GM23338 (cell line): ENCODE results near the gene HACD3. TPM values are rescaled to one million over a fixed set of nuclear protein-coding genes. Genes with fewer than 3 reads are reported as not detected.

Experiments
- ATAC-seq: fragments of 200-7000 bp; cut with Tn5 transposase; 3 replicates; pipeline ENCODE4 v1.9.1; 2020
- DNase-seq: peaks from one replicate; pipeline ENCODE4 v3.0.0-alpha.2; 2015; ENCODE audit warnings: low spot score
- H2AFZ ChIP-seq: fragments of 200-600 bp; sonication (generic); 2 replicates; pipeline ENCODE4 v1.8.0; 2016; ENCODE audit warnings: antibody characterized with exemption, mild to moderate bottlenecking, moderate library complexity
- H3F3A ChIP-seq: fragments of 200-600 bp; sonication (generic); replicated peaks from 2 replicates; pipeline ENCODE4 v1.8.0; 2017; ENCODE audit warnings: antibody characterized with exemption, mixed run types, low read depth
- H3K27ac ChIP-seq: fragments of 200-600 bp; sonication (generic); 2 replicates; pipeline ENCODE4 v1.6.1; 2016; ENCODE audit warnings: low read depth
- H3K27me3 ChIP-seq: fragments of 200-600 bp; sonication (generic); 2 replicates; pipeline ENCODE4 v1.8.0; 2016; ENCODE audit warnings: mild to moderate bottlenecking, mixed run types, moderate library complexity; ENCODE audit not compliant: insufficient read depth
- H3K36me3 ChIP-seq: fragments of 200-600 bp; sonication (generic); 2 replicates; pipeline ENCODE4 v1.8.0; 2016; ENCODE audit warnings: mild to moderate bottlenecking; ENCODE audit not compliant: insufficient read depth
- H3K4me1 ChIP-seq: fragments of 200-600 bp; sonication (generic); 2 replicates; pipeline ENCODE4 v1.8.0; 2016; ENCODE audit warnings: mild to moderate bottlenecking, moderate library complexity; ENCODE audit not compliant: insufficient read depth
- H3K4me2 ChIP-seq: fragments of 200-600 bp; sonication (generic); 2 replicates; pipeline ENCODE4 v1.7.1; 2017; ENCODE audit warnings: mixed run types
- H3K4me3 ChIP-seq: fragments of 200-600 bp; sonication (generic); 2 replicates; pipeline ENCODE4 v1.6.1; 2016; ENCODE audit warnings: mixed run types
- H3K79me2 ChIP-seq: fragments of 200-600 bp; sonication (generic); replicated peaks from 2 replicates; pipeline ENCODE4 v1.8.0; 2017; ENCODE audit warnings: mild to moderate bottlenecking; ENCODE audit not compliant: insufficient read depth
- H3K9me2 ChIP-seq: fragments of 200-600 bp; sonication (generic); 2 replicates; pipeline ENCODE4 v1.8.0; 2017; ENCODE audit not compliant: insufficient read depth
- H4K20me1 ChIP-seq: fragments of 200-600 bp; sonication (generic); replicated peaks from 2 replicates; pipeline ENCODE4 v1.8.0; 2017; ENCODE audit warnings: mild to moderate bottlenecking; ENCODE audit not compliant: insufficient read depth
- H3K27ac Mint-ChIP-seq: 2 replicates; pipeline ENCODE4 v1.8.0; 2020; ENCODE audit warnings: inconsistent platforms, mild to moderate bottlenecking, moderate library complexity, mixed read lengths
- H3K27me3 Mint-ChIP-seq: 3 replicates; pipeline ENCODE4 v1.8.0; 2022; ENCODE audit warnings: low read depth, mild to moderate bottlenecking, moderate library complexity, mixed read lengths, inconsistent platforms; ENCODE audit not compliant: insufficient read depth, poor library complexity
- H3K36me3 Mint-ChIP-seq: 3 replicates; pipeline ENCODE4 v1.8.0; 2021; ENCODE audit warnings: low read depth, mild to moderate bottlenecking, inconsistent platforms, moderate library complexity, mixed read lengths
- H3K4me1 Mint-ChIP-seq: 3 replicates; pipeline ENCODE4 v1.8.0; 2020; ENCODE audit warnings: mild to moderate bottlenecking, inconsistent platforms, mixed read lengths
- H3K4me3 Mint-ChIP-seq: 3 replicates; pipeline ENCODE4 v1.8.0; 2021; ENCODE audit warnings: moderate library complexity, mild to moderate bottlenecking, inconsistent platforms, mixed read lengths
- H3K9me3 Mint-ChIP-seq: 3 replicates; pipeline ENCODE4 v1.8.0; 2020; ENCODE audit warnings: moderate library complexity, mild to moderate bottlenecking, inconsistent platforms, mixed read lengths
- CREB1 ChIP-seq: fragments of 250-450 bp; sonication (Bioruptor Pico); IDR thresholded peaks from 2 replicates; pipeline ENCODE4 v1.5.0; 2020; ENCODE audit warnings: low read depth, mild to moderate bottlenecking, moderate library complexity
- EZH2 ChIP-seq: fragments of 200-600 bp; sonication (generic); IDR thresholded peaks from one replicate; pipeline ENCODE4 v1.8.0; 2017; ENCODE audit warnings: antibody characterized with exemption, mild to moderate bottlenecking, low read depth; ENCODE audit not compliant: unreplicated experiment
- POLR2AphosphoS5 ChIP-seq: IDR thresholded peaks from 2 replicates; pipeline ENCODE4 v1.6.1; 2016; ENCODE audit warnings: antibody characterized with exemption, low read depth
- polyA plus RNA-seq: library from polyadenylated mRNA; unstranded; fragments of >200 nt; fragmentation: Nextera tagmentation; extraction: Ambion mirVana; gene quantifications from 2 replicates; pipeline ENCODE4 v1.2.1, GENCODE V29; 2016
- total RNA-seq: library from RNA; depleted of rRNA; stranded (reverse); fragments of >200 nt; shearing (Covaris generic); gene quantifications from 2 replicates; pipeline ENCODE4 v1.2.3, GENCODE V29; 2014
- TF ChIP-seq, protein P1 (sequence below): fragments of 250-450 bp; sonication (Bioruptor Pico); IDR thresholded peaks from 2 replicates; pipeline ENCODE4 v1.5.0; 2020; ENCODE audit warnings: mild to moderate bottlenecking, moderate library complexity
- TF ChIP-seq, protein P2 (sequence below): IDR thresholded peaks from 2 replicates; pipeline ENCODE4 v1.6.1; 2016; ENCODE audit warnings: antibody characterized with exemption
- TF ChIP-seq, protein P3 (sequence below), 2 experiments: fragments of 200-600 bp in 1 of 2; sonication (generic) in 1 of 2; conservative IDR thresholded peaks; 2 replicates each; pipeline versions ENCODE4 v1.5.1 to v1.6.1; 2016 to 2017; ENCODE audit warnings: antibody characterized with exemption in 2 of 2, low read depth in 2 of 2, mild to moderate bottlenecking in 2 of 2, moderate library complexity in 1 of 2

HACD3 gene
- total and polyA plus RNA-seq, 2 experiments from 2014 or later = 123 to 131 TPM

DNA sequence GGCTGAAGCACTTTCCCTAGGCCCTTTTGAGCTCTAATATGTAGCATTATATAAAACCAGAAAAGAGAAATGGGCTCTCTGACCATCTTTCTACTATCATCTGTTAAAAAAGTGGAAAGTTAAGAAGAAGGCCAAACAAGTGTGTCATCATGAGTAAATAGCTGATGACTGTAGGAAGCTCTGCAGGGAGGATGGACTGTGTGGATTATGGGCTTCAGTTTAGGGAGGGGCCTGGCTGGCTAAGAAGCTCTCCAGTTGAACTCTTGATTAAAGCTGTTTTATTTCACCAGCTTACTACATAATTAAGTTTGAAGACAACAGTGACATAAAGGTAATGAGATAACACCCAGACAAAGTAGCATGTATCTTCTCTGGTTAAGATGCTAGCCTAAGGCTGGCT, 50.0 kb downstream of the HACD3 start:
- no peaks in the 10 kb centered on the region; the same call in 1 of the 2 replicates for H3K4me1 ChIP-seq
- no peaks in the 10 kb centered on the region for H3K27me3 ChIP-seq
- Mint-ChIP-seq H3K9me3 (no peaks in the 10 kb centered on the region), H3K27me3 (no peaks in the 10 kb centered on the region), H3K4me1 (peaks cover 31% of the 10 kb centered on the region), H3K36me3 (peaks cover 59% of the 10 kb centered on the region; the same call in 2 of the 3 replicates), H3K27ac (no peak overlapping the region; the same call in 1 of the 2 replicates), H3K4me3 (no peak overlapping the region)
- H3F3A ChIP-seq = no peaks in the 10 kb centered on the region; the same call in 1 of the 2 replicates
- peaks cover 16% of the 10 kb centered on the region for H3K36me3 ChIP-seq
- no peak overlapping the region for H3K27ac ChIP-seq
- H3K9me2 ChIP-seq = no peaks in the 10 kb centered on the region
- no peak overlapping the region for H2AFZ ChIP-seq
- TF ChIP-seq, protein P1, sequence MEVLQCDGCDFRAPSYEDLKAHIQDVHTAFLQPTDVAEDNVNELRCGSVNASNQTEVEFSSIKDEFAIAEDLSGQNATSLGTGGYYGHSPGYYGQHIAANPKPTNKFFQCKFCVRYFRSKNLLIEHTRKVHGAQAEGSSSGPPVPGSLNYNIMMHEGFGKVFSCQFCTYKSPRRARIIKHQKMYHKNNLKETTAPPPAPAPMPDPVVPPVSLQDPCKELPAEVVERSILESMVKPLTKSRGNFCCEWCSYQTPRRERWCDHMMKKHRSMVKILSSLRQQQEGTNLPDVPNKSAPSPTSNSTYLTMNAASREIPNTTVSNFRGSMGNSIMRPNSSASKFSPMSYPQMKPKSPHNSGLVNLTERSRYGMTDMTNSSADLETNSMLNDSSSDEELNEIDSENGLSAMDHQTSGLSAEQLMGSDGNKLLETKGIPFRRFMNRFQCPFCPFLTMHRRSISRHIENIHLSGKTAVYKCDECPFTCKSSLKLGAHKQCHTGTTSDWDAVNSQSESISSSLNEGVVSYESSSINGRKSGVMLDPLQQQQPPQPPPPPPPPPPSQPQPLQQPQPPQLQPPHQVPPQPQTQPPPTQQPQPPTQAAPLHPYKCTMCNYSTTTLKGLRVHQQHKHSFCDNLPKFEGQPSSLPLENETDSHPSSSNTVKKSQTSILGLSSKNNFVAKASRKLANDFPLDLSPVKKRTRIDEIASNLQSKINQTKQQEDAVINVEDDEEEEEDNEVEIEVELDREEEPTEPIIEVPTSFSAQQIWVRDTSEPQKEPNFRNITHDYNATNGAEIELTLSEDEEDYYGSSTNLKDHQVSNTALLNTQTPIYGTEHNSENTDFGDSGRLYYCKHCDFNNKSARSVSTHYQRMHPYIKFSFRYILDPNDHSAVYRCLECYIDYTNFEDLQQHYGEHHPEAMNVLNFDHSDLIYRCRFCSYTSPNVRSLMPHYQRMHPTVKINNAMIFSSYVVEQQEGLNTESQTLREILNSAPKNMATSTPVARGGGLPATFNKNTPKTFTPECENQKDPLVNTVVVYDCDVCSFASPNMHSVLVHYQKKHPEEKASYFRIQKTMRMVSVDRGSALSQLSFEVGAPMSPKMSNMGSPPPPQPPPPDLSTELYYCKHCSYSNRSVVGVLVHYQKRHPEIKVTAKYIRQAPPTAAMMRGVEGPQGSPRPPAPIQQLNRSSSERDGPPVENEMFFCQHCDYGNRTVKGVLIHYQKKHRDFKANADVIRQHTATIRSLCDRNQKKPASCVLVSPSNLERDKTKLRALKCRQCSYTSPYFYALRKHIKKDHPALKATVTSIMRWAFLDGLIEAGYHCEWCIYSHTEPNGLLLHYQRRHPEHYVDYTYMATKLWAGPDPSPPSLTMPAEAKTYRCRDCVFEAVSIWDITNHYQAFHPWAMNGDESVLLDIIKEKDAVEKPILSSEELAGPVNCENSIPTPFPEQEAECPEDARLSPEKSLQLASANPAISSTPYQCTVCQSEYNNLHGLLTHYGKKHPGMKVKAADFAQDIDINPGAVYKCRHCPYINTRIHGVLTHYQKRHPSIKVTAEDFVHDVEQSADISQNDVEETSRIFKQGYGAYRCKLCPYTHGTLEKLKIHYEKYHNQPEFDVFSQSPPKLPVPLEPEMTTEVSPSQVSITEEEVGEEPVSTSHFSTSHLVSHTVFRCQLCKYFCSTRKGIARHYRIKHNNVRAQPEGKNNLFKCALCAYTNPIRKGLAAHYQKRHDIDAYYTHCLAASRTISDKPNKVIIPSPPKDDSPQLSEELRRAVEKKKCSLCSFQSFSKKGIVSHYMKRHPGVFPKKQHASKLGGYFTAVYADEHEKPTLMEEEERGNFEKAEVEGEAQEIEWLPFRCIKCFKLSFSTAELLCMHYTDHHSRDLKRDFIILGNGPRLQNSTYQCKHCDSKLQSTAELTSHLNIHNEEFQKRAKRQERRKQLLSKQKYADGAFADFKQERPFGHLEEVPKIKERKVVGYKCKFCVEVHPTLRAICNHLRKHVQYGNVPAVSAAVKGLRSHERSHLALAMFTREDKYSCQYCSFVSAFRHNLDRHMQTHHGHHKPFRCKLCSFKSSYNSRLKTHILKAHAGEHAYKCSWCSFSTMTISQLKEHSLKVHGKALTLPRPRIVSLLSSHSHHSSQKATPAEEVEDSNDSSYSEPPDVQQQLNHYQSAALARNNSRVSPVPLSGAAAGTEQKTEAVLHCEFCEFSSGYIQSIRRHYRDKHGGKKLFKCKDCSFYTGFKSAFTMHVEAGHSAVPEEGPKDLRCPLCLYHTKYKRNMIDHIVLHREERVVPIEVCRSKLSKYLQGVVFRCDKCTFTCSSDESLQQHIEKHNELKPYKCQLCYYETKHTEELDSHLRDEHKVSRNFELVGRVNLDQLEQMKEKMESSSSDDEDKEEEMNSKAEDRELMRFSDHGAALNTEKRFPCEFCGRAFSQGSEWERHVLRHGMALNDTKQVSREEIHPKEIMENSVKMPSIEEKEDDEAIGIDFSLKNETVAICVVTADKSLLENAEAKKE (CRISPR knock-in tag) = no peak
- TF ChIP-seq POLR2AphosphoS5 = no peak
- TF ChIP-seq, protein P2, sequence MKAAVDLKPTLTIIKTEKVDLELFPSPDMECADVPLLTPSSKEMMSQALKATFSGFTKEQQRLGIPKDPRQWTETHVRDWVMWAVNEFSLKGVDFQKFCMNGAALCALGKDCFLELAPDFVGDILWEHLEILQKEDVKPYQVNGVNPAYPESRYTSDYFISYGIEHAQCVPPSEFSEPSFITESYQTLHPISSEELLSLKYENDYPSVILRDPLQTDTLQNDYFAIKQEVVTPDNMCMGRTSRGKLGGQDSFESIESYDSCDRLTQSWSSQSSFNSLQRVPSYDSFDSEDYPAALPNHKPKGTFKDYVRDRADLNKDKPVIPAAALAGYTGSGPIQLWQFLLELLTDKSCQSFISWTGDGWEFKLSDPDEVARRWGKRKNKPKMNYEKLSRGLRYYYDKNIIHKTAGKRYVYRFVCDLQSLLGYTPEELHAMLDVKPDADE = no peak
- TF ChIP-seq, protein P3, sequence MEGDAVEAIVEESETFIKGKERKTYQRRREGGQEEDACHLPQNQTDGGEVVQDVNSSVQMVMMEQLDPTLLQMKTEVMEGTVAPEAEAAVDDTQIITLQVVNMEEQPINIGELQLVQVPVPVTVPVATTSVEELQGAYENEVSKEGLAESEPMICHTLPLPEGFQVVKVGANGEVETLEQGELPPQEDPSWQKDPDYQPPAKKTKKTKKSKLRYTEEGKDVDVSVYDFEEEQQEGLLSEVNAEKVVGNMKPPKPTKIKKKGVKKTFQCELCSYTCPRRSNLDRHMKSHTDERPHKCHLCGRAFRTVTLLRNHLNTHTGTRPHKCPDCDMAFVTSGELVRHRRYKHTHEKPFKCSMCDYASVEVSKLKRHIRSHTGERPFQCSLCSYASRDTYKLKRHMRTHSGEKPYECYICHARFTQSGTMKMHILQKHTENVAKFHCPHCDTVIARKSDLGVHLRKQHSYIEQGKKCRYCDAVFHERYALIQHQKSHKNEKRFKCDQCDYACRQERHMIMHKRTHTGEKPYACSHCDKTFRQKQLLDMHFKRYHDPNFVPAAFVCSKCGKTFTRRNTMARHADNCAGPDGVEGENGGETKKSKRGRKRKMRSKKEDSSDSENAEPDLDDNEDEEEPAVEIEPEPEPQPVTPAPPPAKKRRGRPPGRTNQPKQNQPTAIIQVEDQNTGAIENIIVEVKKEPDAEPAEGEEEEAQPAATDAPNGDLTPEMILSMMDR (conservative IDR thresholded peaks at IDR 0.05; ENCODE audit: low read depth in 2 of 2) = no peak
- no peak for TF ChIP-seq CREB1 (CRISPR knock-in tag)
- TF ChIP-seq EZH2 = no peak
- H3K79me2 ChIP-seq = no peaks in the 10 kb centered on the region
- H3K4me3 ChIP-seq = no peak overlapping the region
- no peak for DNase-seq
- H4K20me1 ChIP-seq = no peaks in the 10 kb centered on the region
- H3K4me2 ChIP-seq = no peak overlapping the region
- no peak for ATAC-seq
